ENCODE measurements around the gene CAPZB. TPM values are rescaled to one million over a fixed set of nuclear protein-coding genes. Genes with fewer than 3 reads are reported as not detected.

The CAPZB gene
- total RNA-seq, 3 donors from 2014 or later (not counting 1 experiment from before 2014, with no cell fraction given): 369 to 393 (median 375) TPM

- H3K27ac Mint-ChIP-seq: no peak overlapping the region
Observed at GRCh38 chr1:19333587-19334354, 151.6 kb downstream of the CAPZB start.

GRCh38 chr1:19332832-19333231, 152.5 kb downstream of the CAPZB start:
- peaks cover under 1% of the 10 kb centered on the region for H3K36me3 ChIP-seq (ENCODE audit: control insufficient read depth, insufficient read depth, low read length)
- no peaks in the 10 kb centered on the region for H3K36me3 Mint-ChIP-seq
- H3K4me3 ChIP-seq (ENCODE audit: low read length): no peak overlapping the region
- intact Hi-C loops (cut with micrococcal nuclease): no loop called here
- H3K4me3 Mint-ChIP-seq: no peak overlapping the region
- TF ChIP-seq CTCF (IDR thresholded peaks at IDR 0.05): no peak
- 87% methylated on average over 12 of the region's 12 CpGs for WGBS (ENCODE audit: insufficient coverage)
- no peak for DNase-seq
- H3K27me3 Mint-ChIP-seq (ENCODE audit: low read depth in 2 of 2): no peaks in the 10 kb centered on the region
- no peaks in the 10 kb centered on the region for H3K4me1 ChIP-seq (ENCODE audit: control insufficient read depth, insufficient read depth, low read length)
- H3K9me3 Mint-ChIP-seq: no peaks in the 10 kb centered on the region
- ATAC-seq: no peak
- H3K9me3 ChIP-seq (ENCODE audit: control insufficient read depth, insufficient read depth, low read length): no peaks in the 10 kb centered on the region
- H3K4me1 Mint-ChIP-seq: peaks cover 0 to 5% of the 10 kb centered on the region in 2 donors
- no peak overlapping the region for H3K27ac Mint-ChIP-seq
- no peak overlapping the region for H3K27ac ChIP-seq (ENCODE audit: low read length)
- no peaks in the 10 kb centered on the region for H3K27me3 ChIP-seq (ENCODE audit: control insufficient read depth, insufficient read depth, low read length)

More at GRCh38 chr1:19333587-19334354, 151.6 kb downstream of the CAPZB start:
- H3K9me3 Mint-ChIP-seq: no peaks in the 10 kb centered on the region
- no peak overlapping the region for H3K27ac ChIP-seq (ENCODE audit: low read length)
- H3K36me3 ChIP-seq (ENCODE audit: control insufficient read depth, insufficient read depth, low read length): no peaks in the 10 kb centered on the region
- intact Hi-C loops (cut with micrococcal nuclease): no loop called here
- no peak overlapping the region for H3K4me3 ChIP-seq (ENCODE audit: low read length)
- no peak for TF ChIP-seq CTCF (IDR thresholded peaks at IDR 0.05)
- no peak for ATAC-seq
- 83% methylated on average over 8 of the region's 9 CpGs for WGBS (ENCODE audit: insufficient coverage)
- no peaks in the 10 kb centered on the region for H3K36me3 Mint-ChIP-seq
- no peaks in the 10 kb centered on the region for H3K27me3 ChIP-seq (ENCODE audit: control insufficient read depth, insufficient read depth, low read length)
- no peaks in the 10 kb centered on the region for H3K27me3 Mint-ChIP-seq (ENCODE audit: low read depth in 2 of 2)
- H3K4me1 Mint-ChIP-seq: peaks cover 0 to 5% of the 10 kb centered on the region in 2 donors
- H3K9me3 ChIP-seq (ENCODE audit: control insufficient read depth, insufficient read depth, low read length): no peaks in the 10 kb centered on the region
- no peaks in the 10 kb centered on the region for H3K4me1 ChIP-seq (ENCODE audit: control insufficient read depth, insufficient read depth, low read length)
- no peak overlapping the region for H3K4me3 Mint-ChIP-seq
- DNase-seq: no peak

GRCh38 chr1:19331262-19331878, 154.0 kb downstream of the CAPZB start:
- Mint-ChIP-seq H3K9me3 (no peaks in the 10 kb centered on the region), H3K27me3 (ENCODE audit: low read depth in 2 of 2) (no peaks in the 10 kb centered on the region), H3K27ac (peak overlapping the region in 1 of 2 donors; percentile 31), H3K4me3 (no peak overlapping the region), H3K36me3 (no peaks in the 10 kb centered on the region), H3K4me1 (peaks cover 0 to 5% of the 10 kb centered on the region in 2 donors)
- Histone ChIP-seq H3K9me3 (ENCODE audit: control insufficient read depth, insufficient read depth, low read length) (no peaks in the 10 kb centered on the region), H3K4me3 (ENCODE audit: low read length) (no peak overlapping the region), H3K27me3 (ENCODE audit: control insufficient read depth, insufficient read depth, low read length) (no peaks in the 10 kb centered on the region), H3K27ac (ENCODE audit: low read length) (no peak overlapping the region), H3K4me1 (ENCODE audit: control insufficient read depth, insufficient read depth, low read length) (no peaks in the 10 kb centered on the region), H3K36me3 (ENCODE audit: control insufficient read depth, insufficient read depth, low read length) (peaks cover 7% of the 10 kb centered on the region)
- intact Hi-C loops (cut with micrococcal nuclease): no loop called here
- no peak for TF ChIP-seq CTCF (IDR thresholded peaks at IDR 0.05)
- WGBS (ENCODE audit: insufficient coverage): 88% methylated on average over 13 of the region's 13 CpGs
- no peak for ATAC-seq
- DNase-seq: no peak
